Renal pelvis (tissue), 12 donors: ENCODE results near the gene OCRL. TPM values are rescaled to one million over a fixed set of nuclear protein-coding genes. Genes with fewer than 3 reads are reported as not detected.

Experiments
- DNase-seq: peaks from one replicate; pipeline ENCODE4 v3.0.0-alpha.2; 2013
- long read RNA-seq, 16 experiments: transcript quantifications; one replicate each; lab custom pipeline, GENCODE V29; 2026
- polyA plus RNA-seq, 3 donors: library from polyadenylated mRNA; unstranded; fragments of 120-200 nt; gene quantifications; one replicate each; pipeline ENCODE4 v1.2.1, GENCODE V29; 2013; ENCODE audit not compliant: insufficient read length in 3 of 3

OCRL gene
- polyA plus RNA-seq: 10 to 100 TPM; 26.9 to 32.6 (median 29.4) TPM
- long read RNA-seq, donor 1, full-length matches to known transcripts: 2 of 15 reads
- long read RNA-seq, donor 1, partial matches to known transcripts: 13 of 15 reads
- long read RNA-seq, donor 1, other reads (novel, unspliced or antisense): 0 of 15 reads
- long read RNA-seq, donor 2, full-length matches to known transcripts: 1 of 1 reads
- long read RNA-seq, donor 2, partial matches to known transcripts: 0 of 1 reads
- long read RNA-seq, donor 2, other reads (novel, unspliced or antisense): 0 of 1 reads
- long read RNA-seq, donor 3, full-length matches to known transcripts: 1 of 1 reads
- long read RNA-seq, donor 3, partial matches to known transcripts: 0 of 1 reads
- long read RNA-seq, donor 3, other reads (novel, unspliced or antisense): 0 of 1 reads
- long read RNA-seq, donor 4, full-length matches to known transcripts: 2 of 2 reads
- long read RNA-seq, donor 4, partial matches to known transcripts: 0 of 2 reads
- long read RNA-seq, donor 4, other reads (novel, unspliced or antisense): 0 of 2 reads
- long read RNA-seq, donor 5, full-length matches to known transcripts: 1 of 1 reads
- long read RNA-seq, donor 5, partial matches to known transcripts: 0 of 1 reads
- long read RNA-seq, donor 5, other reads (novel, unspliced or antisense): 0 of 1 reads
- long read RNA-seq, donor 6, full-length matches to known transcripts: 1 of 1 reads
- long read RNA-seq, donor 6, partial matches to known transcripts: 0 of 1 reads
- long read RNA-seq, donor 6, other reads (novel, unspliced or antisense): 0 of 1 reads
- long read RNA-seq, donor 7: 0 reads
- long read RNA-seq, donor 8: 0 reads
- long read RNA-seq, donor 9, full-length matches to known transcripts: 3 of 3 reads
- long read RNA-seq, donor 9, partial matches to known transcripts: 0 of 3 reads
- long read RNA-seq, donor 9, other reads (novel, unspliced or antisense): 0 of 3 reads
- long read RNA-seq, donor 10, full-length matches to known transcripts: 1 of 1 reads
- long read RNA-seq, donor 10, partial matches to known transcripts: 0 of 1 reads
- long read RNA-seq, donor 10, other reads (novel, unspliced or antisense): 0 of 1 reads
- long read RNA-seq, donor 11, full-length matches to known transcripts: 2 of 2 reads
- long read RNA-seq, donor 11, partial matches to known transcripts: 0 of 2 reads
- long read RNA-seq, donor 11, other reads (novel, unspliced or antisense): 0 of 2 reads
- long read RNA-seq, donor 12, full-length matches to known transcripts: 1 of 1 reads
- long read RNA-seq, donor 12, partial matches to known transcripts: 0 of 1 reads
- long read RNA-seq, donor 12, other reads (novel, unspliced or antisense): 0 of 1 reads
- long read RNA-seq, donor 13: 0 reads
- long read RNA-seq, donor 14: 0 reads
- long read RNA-seq, donor 15, full-length matches to known transcripts: 3 of 3 reads
- long read RNA-seq, donor 15, partial matches to known transcripts: 0 of 3 reads
- long read RNA-seq, donor 15, other reads (novel, unspliced or antisense): 0 of 3 reads
- long read RNA-seq, donor 16: 0 reads

DNA sequence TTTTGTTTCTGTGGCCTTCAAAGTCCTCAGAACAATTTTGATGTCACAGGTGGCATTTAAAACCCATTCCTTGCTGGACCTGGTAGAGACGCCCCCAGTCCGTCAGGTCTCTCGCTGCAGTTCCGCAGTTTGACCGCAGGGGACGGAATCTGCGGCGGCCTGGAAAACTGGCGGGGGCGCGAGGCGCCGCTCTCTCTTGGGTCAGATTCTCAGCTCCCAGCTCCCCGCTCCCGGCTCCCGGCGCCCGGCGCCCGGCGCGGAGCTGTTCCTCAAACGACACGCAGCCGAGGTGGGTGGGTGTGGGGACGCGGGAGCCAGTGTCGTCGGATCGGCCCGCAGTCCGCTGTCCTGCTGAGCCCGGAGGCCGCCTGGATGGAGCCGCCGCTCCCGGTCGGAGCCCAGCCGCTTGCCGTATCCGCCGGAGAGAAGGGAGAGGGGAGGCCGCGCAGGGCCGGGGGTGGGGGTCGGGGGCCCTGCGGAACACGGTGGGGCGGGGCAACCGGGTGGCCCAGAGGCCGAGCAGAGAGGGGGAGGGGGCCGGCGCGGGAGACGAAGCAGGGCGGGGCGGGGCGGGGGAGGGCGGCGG lies at the start of gene OCRL:
Gene OCRL, plus strand, starts transcription at position 192 of the 586 bp plus-strand sequence. Its CDS starts 181 bp downstream, at position 373.
- peak; percentile 63 for DNase-seq

DNA sequence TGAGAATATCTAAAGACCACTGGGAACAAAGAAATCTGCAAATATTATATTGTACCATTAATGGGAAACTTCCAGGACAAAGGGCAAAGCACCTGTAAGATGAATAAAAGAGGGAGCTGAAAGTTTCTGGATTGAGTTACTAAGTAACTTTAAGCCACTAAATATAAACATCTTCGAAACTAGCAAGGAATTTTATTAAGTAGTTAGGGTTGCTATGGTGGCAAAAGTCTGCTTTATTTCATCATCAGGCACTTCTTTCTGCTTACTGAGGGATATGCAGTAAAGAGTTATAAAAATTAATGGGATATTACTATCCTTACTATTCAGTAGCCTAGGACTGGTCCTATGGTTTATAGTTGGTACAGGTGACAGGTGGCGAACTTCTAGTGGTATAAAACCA lies 49.7 kb upstream of the OCRL start:
- DNase-seq: no peak

DNA sequence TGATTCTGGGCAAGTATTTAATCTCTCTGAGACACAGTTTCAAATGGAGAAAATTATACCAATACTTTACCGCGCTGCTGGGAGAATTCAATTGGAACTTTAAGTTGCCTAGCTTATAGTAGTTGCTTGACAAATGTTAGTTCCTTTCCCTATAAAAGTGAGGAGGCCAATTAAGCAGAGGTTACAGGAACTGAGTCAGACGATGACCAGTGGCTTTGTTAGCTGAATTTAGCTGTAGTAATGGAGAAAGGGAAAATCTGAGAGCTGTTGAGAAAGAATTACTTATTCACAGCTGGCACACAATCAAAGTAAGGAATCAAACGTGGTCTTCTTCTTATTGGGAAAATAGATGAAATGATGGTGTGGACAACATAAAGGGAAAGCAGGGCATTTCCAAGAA lies 46.4 kb upstream of the OCRL start:
- DNase-seq: no peak

DNA sequence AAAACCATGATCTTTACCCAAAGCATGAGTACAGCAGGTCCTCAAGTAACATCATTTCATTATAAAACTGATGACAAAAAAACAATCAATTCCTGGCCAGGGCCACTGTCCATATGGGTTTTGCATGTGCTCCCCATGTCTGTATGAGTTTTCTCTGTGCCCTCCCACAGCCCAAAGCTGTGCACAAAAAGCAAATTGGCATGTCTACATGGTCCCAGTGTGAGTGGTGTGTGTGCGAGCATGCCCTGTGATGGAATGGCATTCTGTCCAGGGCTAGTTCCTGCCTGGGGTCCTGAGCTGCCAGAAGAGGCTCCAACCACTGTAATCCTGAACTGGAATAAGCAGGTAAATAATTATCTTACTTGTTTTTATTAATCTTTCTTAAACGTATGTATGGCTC lies 45.2 kb upstream of the OCRL start:
- DNase-seq: no peak

DNA sequence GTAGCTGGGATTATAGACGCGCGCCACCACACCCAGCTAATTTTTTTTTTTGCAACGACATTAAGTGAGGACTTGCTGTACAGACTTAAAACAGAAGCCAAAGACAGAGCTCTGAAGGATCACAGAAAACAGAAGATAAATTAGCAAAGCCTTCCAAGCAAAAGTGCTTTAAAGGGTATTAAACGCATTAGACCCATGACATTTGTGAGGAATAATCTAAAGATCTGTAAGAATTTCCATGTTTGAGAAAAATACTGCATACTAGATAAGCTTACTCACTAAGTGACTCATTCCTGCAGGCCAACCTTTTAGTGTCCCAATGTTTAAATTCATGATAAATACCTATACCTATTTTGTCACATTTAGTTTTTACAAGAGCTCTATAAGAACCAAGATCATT lies 44.2 kb upstream of the OCRL start:
- no peak for DNase-seq

DNA sequence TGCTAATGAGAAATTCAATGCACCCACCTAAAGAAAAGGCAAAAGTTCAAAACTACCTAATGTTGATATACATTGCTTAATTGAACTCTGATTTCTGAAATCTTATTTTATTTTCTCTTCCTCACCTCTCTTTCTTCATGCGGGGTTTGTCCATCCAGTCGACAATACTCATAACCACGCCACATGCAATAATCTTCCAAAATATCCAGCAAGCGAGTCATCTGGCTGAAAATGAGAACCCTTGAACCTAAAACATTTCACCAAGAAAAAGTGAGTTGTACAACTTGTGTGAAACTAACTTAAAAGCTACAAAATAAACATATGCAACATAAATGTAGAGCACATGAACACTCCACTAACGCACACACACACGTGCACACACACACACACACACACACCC lies 43.4 kb upstream of the OCRL start:
- no peak for DNase-seq

DNA sequence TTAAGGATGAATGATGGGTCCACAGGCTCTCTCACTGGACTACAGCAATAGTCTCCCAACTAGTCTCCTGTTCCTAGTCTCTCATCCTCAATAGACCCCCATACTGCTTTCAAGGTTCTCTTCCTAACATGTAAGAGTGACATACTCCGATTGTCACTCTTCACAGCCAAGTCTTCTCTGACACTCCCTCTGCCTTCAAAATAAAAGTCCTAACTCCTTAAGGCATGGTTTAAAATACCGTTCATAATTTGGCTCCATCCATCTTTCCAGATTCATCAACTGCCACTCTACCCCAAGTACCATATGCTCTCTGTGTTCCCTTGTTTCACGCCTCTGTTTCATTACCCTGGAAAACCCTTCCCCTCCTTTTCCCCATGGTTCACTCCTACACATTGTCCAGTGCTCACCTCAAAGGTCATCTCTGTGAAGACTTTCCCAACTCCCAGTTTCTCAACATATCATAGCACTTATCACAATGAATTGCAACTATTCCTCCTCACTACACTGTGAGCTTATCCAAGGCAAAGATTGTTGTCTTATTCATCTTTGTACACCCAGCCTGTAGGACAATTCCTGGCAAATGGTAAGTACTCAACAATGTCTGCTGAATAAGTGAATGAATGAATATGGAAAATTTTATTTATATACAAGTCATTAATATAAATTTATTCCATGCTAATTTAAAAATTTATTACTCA lies 42.8 kb upstream of the OCRL start:
- DNase-seq: no peak

DNA sequence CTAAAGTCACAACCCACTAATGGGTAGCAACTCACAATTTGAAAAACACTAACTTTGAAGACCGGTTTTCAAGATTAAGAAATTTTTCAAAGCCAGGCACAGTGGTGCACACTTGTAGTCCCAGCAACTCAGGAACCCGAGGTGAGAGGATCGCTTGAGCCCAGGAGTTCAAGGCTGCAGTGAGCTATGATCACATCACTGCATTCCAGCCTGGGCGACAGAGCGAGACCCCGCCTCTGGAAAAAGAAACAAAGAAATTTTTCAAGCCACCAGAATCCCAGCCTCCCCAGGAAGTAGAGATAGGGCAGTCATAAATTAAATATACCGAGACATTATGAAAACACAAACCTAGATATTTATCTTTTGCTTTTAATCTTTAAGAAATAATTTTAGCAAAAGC lies 29.7 kb upstream of the OCRL start:
- no peak for DNase-seq

DNA sequence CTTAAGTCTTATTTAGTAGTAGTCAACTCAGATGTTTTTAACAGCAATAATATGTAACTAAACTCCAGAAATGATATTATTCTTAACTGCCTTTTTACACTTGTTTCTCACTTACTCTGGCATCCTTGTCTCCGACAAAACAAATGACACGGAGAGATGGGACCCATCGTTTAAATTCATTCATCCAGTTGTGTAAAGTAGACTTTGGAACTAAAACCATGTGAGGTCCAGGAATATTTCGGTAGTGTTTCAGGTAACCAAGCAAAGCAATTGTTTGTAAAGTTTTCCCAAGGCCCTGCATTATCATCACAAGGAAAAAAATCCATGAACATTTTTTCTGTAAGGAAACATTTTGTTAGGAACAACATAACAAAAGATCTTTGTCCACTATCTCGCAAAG lies 28.4 kb upstream of the OCRL start:
- no peak for DNase-seq

DNA sequence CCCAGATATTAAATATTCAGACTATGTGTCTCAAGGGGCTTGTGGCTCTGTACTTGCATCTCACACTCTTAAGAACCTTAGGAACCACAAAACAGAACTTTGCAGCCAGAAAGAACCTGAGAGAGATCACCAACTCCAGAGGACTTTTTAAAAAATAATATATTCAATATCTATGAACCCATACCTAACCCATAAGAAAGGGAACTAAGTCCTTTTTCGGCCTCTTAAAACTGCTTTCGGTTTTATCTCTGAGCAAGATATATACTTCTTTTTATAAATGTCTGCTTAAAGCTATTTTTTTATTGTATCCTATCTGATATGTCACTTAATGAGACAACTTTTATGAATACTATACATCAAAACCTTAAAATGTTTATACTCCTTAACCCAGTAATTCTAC lies 27.6 kb upstream of the OCRL start:
- no peak for DNase-seq

DNA sequence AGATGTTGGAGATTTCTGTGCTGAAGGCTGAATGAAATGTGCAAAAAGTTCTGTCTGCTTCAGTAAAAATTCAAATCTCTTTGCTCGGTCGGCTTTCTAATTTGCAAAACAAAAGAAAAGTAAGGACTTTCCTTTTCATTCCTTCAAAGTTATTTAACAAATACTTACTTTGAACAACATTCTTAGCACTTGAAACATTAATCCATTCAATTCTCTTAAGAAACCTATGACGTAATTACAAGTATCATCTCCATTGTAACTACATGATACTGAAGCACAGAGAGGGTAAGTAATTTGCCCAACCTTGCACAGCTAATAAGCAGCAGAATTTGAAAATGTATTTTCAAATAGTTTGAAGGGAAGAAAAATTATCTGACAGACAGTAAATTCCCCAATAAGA lies 23.7 kb upstream of the OCRL start:
- DNase-seq: no peak

DNA sequence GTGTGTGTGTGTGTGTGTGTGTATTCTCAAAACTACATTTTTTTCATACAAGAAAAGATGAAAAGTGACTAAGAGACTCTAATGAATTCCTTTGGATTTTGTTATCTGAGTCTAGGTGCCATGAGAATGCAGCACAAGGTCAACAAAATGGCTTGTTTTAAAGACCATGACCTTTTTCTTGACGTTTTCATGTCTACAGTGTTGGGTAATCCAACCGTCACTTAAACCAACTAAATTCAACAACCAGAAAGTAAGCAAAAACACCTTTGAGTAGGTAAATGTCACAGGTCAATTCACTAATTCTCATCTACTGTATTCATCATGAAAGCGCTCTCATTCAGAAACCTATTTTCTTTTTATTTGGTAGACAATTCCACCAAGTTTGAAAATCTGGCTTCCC lies 19.9 kb upstream of the OCRL start:
- no peak for DNase-seq

DNA sequence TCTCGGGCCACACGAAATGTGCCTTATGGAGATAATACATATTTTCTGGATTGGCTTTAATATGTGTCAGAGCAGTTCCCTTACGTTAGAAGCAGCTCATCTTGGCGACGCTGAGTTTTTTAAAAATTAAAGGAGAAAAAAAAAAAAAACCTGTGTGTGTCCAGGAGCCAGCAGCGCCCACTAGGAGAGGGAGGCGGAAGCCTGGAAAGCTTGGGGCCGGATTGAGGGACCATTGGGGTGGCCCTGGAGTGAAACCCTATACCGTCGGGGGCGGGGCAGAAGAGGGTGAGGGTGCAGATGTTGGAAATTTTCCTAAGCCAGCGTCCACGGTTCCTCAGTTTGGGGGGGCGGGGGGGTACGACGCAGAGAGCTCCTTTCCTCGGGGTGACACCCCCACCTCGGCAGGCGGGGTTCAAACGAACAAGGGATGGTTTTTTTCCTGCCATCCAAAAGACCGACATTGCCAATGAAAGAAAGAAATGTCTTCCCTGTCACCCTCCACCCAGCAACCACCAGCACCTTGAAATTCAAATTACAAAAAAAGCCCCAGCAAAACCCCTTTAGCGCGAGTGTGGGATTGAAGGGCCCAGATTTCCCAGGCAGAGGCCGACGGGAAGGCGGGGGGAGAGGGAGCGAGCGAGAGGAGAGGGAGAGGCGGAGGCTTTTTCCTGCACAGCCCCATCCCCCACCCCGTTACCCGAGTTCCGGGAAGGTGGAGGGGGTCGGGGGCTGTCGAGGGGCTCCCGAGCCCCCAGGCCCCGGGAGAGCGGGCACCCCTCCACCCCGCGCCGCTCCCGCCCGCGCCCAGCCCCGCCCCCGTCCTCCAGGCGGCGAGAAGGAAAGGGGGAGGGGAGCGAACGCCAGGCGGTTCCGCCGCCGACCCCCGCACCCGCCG lies 17.6 kb upstream of the OCRL start:
- DNase-seq: peak; percentile 64

DNA sequence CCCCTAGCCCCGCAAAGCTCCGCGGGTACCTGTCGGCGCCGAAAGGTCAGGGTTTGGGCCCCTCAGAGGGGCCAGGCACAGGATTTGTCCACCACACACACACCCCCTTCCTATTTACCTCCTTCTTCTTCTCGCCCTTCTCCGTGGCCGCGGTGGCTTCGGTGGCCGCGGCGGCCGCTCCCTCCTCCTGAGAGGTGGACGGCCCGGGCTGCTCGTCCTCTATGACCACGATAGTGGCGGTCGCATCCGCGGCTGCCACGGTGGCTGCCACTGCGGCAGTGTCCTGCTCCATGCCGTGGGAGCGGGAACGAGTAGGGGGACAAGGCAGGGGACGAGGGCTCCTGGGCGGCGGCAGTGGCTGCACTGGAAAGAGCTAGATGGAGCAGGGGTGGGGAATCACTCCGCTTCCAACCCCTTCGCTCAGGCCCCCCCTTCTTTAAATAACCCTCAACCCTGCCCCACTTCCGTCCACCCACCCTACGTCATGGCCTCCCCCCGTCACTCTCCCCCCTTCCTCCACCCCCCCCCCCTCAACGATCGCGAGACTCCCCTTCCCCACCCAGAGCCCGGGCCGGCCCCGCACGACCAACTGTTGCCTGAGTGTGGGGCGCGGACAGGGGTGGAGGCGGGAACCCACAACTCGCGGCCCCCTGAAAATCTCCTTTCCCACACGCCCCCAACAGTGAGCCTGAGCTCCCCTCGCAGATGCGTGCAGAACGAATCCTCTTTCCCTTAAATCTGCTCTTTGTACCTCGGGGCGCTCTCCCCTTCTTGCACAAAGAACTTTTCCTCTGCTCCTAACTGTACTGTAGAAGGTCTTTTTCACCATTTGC lies 16.8 kb upstream of the OCRL start, which contains the start of gene SMARCA1:
Gene SMARCA1, minus strand, starts transcription at position 412 of the 833 bp plus-strand sequence. Its CDS starts 120 bp downstream, at position 292.
- DNase-seq: peak; percentile 76

DNA sequence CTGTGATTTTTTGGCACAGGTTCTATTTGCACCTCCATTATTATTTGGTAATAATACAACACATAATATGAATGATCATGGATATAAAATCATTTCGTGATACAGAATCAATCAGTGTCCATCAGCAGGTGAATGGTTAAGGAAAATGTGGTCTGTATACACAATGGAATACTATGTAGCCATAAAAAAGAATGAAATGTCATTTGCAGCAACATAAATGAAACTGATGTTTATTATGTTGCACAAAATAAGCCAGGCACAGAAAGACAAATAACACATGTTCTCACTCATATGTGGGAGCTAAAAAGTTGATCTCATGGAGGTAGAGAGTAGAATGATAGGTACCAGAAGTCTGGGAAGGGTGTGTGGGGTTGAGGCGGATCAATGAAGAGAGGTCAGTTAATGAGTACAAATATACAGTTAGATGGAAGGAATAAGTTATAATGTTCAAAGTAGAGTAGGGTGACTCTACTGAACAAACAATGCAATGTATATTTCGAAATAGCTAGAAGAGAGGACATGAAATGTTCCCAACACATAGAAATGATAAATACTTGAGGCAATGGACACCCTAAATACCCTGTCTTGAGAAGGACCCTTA lies 15.7 kb upstream of the OCRL start:
- no peak for DNase-seq

DNA sequence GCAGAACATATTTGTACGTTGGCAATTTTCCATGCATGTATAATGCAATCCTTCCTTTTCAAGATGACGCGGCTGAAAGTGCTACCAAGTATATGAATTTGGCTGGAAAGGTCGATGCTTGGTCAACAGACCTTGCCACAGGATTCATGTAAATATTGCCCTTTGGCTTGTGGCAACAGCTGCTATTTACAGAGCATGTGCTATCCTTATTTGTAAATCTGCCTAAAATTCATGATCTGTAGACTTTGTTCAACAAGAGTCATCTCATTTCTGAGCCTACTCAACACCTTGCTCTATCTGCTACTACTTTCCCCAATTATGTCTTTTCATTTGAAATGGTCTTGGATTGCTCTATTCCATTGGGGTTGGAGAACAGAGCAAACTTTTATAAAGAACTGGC lies 14.9 kb upstream of the OCRL start:
- no peak for DNase-seq

DNA sequence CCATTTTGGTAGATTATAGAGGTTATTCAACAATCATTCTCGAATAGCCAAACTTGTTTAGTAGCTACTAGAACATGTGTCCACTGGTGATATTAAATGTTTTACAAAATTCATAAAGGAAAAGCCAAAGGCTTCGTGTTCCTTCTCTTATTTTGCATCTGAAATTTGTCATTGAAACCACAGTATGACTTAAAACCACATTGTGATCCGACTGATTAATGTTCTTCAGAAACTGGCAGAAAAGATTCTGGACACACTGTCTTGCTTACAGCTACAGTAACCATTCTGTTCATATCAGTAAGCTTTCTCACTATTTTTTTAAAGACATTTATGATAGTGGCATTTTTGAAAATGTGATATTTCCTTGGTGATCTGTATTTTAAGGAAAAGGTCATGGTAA lies 14.2 kb upstream of the OCRL start:
- no peak for DNase-seq
